Body of pancreas (tissue), 4 donors: ENCODE data around the gene QRICH2. TPM values are rescaled to one million over a fixed set of nuclear protein-coding genes. Genes with fewer than 3 reads are reported as not detected.

Source experiments
- ATAC-seq: fragments of 150-250 bp; one replicate; pipeline ENCODE4 v1.9.1; 2016
- DNase-seq, 4 donors: peaks; one replicate each; pipeline ENCODE4 v3.0.0-alpha.2; 2019
- H3K27ac ChIP-seq, 4 donors: fragments of 200-600 bp; sonication (generic); 1 replicate in 3 of 4; 2 replicates in 1 of 4; pipeline versions ENCODE4 v1.5.1 to v1.6.1; 2016 to 2019; ENCODE audit warnings: mild to moderate bottlenecking in 1 of 4, mixed read lengths in 1 of 4, moderate library complexity in 1 of 4
- H3K27me3 ChIP-seq, 2 donors: fragments of 200-600 bp; sonication (generic); one replicate each; pipeline ENCODE4 v1.6.0; 2016; ENCODE audit warnings: mild to moderate bottlenecking in 1 of 2
- H3K36me3 ChIP-seq, 2 donors: fragments of 200-600 bp; sonication (generic); replicated peaks in 1 of 2; 2 replicates each; pipeline ENCODE4 v1.5.1; 2016; ENCODE audit warnings: low read depth in 2 of 2; ENCODE audit not compliant: insufficient read depth in 1 of 2
- H3K4me1 ChIP-seq: fragments of 200-600 bp; sonication (generic); one replicate; pipeline ENCODE4 v1.6.0; 2016
- H3K4me3 ChIP-seq, 2 donors: fragments of 200-600 bp; sonication (generic); 1 replicate in 1 of 2; 2 replicates in 1 of 2; pipeline ENCODE4 v1.5.1; 2016 to 2019
- H3K9me3 ChIP-seq, 3 donors: fragments of 200-600 bp; sonication (generic); 1 replicate in 2 of 3; 2 replicates in 1 of 3; pipeline ENCODE4 v1.5.1; 2016
- CTCF ChIP-seq, 7 experiments: fragments of 450-650 bp in 4 of 7; fragments of 200-600 bp in 3 of 7; sonication (generic) in 3 of 7; IDR thresholded peaks; one replicate each; pipeline ENCODE4 v1.5.1; 2016 to 2019; ENCODE audit warnings: antibody characterized with exemption in 7 of 7
- POLR2A ChIP-seq, 3 donors: fragments of 450-650 bp; IDR thresholded peaks; one replicate each; pipeline ENCODE4 v1.6.1; 2016; ENCODE audit warnings: antibody characterized with exemption in 3 of 3, mild to moderate bottlenecking in 2 of 3
- WGBS, 2 donors: methylation state at CpG; one replicate each; pipeline ENCODE4 v1.1.5; 2017; 5-methylcytosine and 5-hydroxymethylcytosine counted together
- intact Hi-C: fragments of 100-400 bp; cut with DNase I; formaldehyde crosslinking; loops from one replicate; pipeline ENCODE4 v1.15.1; 2023
- total RNA-seq, 2 donors: library from RNA; depleted of rRNA; stranded (reverse); fragments of >200 nt; gene quantifications; one replicate each; pipeline ENCODE4 v1.1.0, GENCODE V29; 2016

QRICH2 gene
- total RNA-seq = 1 to 10 TPM in 1 of 2 donors, under 1 TPM in 1; 0.66 to 1.6 TPM

- Histone ChIP-seq H3K27me3 (no peaks in the 10 kb centered on the region), H3K4me3 (no peak within 1 kb of the TSS), H3K9me3 (no peaks in the 10 kb centered on the region), H3K4me1 (no peaks in the 10 kb centered on the region), H3K27ac (no peak within 1 kb of the TSS), H3K36me3 (peaks cover 0 to 9% of the 10 kb centered on the region in 2 donors)
- DNase-seq (no peak), ATAC-seq (no peak)
- intact Hi-C loops = loop anchor here (10.0 kb wide), 1 partner anchor 207 kb away; no protein-coding TSS in a partner anchor
- 92 to 100% methylated on average over 1 to 16 of the region's 44 CpGs for WGBS, 2 donors
- TF ChIP-seq POLR2A (IDR thresholded peaks at IDR 0.05) (no peak), CTCF (IDR thresholded peaks at IDR 0.05) (no peak)
Observed at GRCh38 chr17:76307966-76308338, at the start of gene QRICH2. Gene QRICH2, minus strand, starts transcription at chr17:76308276. Its CDS starts 278 bp downstream, at chr17:76307998.

- DNase-seq (no peak), ATAC-seq (no peak)
Observed at GRCh38 chr17:76357597-76358158, 49.6 kb upstream of the QRICH2 start.

GRCh38 chr17:76356803-76357456 is 48.9 kb upstream of the QRICH2 start:
- TF ChIP-seq CTCF (IDR thresholded peaks at IDR 0.05) (no peak), POLR2A (IDR thresholded peaks at IDR 0.05) (no peak)
- Histone ChIP-seq H3K4me3 (no peak overlapping the region), H3K9me3 (no peaks in the 10 kb centered on the region), H3K4me1 (peaks cover 11% of the 10 kb centered on the region), H3K27ac (no peak overlapping the region), H3K27me3 (no peaks in the 10 kb centered on the region), H3K36me3 (no peaks in the 10 kb centered on the region)
- intact Hi-C loops = no loop called here
- WGBS, 2 donors = 55 to 61% methylated on average over 12 of the region's 12 CpGs
- no peak for ATAC-seq
- DNase-seq = no peak

More at GRCh38 chr17:76357597-76358158, 49.6 kb upstream of the QRICH2 start:
- Histone ChIP-seq H3K36me3 (no peaks in the 10 kb centered on the region), H3K4me3 (no peak overlapping the region), H3K9me3 (no peaks in the 10 kb centered on the region), H3K4me1 (peaks cover 9% of the 10 kb centered on the region), H3K27me3 (no peaks in the 10 kb centered on the region), H3K27ac (no peak overlapping the region)
- TF ChIP-seq CTCF (IDR thresholded peaks at IDR 0.05) = no peak
- no peak for TF ChIP-seq POLR2A (IDR thresholded peaks at IDR 0.05)
- 71 to 74% methylated on average over 5 to 6 of the region's 6 CpGs for WGBS, 2 donors
- intact Hi-C loops = no loop called here

- Histone ChIP-seq H3K9me3 (no peaks in the 10 kb centered on the region), H3K4me1 (peaks cover 19% of the 10 kb centered on the region), H3K36me3 (no peaks in the 10 kb centered on the region), H3K27me3 (no peaks in the 10 kb centered on the region), H3K27ac (no peak overlapping the region), H3K4me3 (no peak overlapping the region)
- WGBS, 2 donors = 47 to 55% methylated on average over 10 to 13 of the region's 13 CpGs
- DNase-seq (no peak), ATAC-seq (no peak)
- intact Hi-C loops = no loop called here
- no peak for TF ChIP-seq CTCF (IDR thresholded peaks at IDR 0.05)
- no peak for TF ChIP-seq POLR2A (IDR thresholded peaks at IDR 0.05)
Observed at GRCh38 chr17:76354747-76355310, 46.8 kb upstream of the QRICH2 start.
